Dermis microvascular lymphatic vessel endothelial cell (primary cell): ENCODE measurements around the gene IQGAP2. TPM values are rescaled to one million over a fixed set of nuclear protein-coding genes. Genes with fewer than 3 reads are reported as not detected.
A peak's percentile ranks its signal among the peaks of the same experiment; 100 is the strongest.

Experiments used
- DNase-seq, 2 donors: peaks; one replicate each; pipeline versions ENCODE4 v3.0.0 to v3.0.0-alpha.2; 2010; ENCODE audit warnings: low read depth in 2 of 2
- total RNA-seq: library from RNA; depleted of rRNA; stranded (reverse); fragments of >200 nt; gene quantifications from 2 replicates; pipeline ENCODE4 v1.2.1, GENCODE V29; 2014

The IQGAP2 gene
- total RNA-seq, 1 donor from 2014 or later: 1.8 TPM

- no peak for DNase-seq
Observed at GRCh38 chr5:76560952-76561891, 158.1 kb downstream of the IQGAP2 start.

GRCh38 chr5:76561959-76562358 is 158.9 kb downstream of the IQGAP2 start:
- no peak for DNase-seq

- no peak for DNase-seq
Observed at GRCh38 chr5:76565009-76565408, 161.9 kb downstream of the IQGAP2 start.

GRCh38 chr5:76570153-76570552 is 167.1 kb downstream of the IQGAP2 start:
- DNase-seq: no peak

- DNase-seq: no peak
Observed at GRCh38 chr5:76571559-76571958, 168.5 kb downstream of the IQGAP2 start.

- DNase-seq: no peak
Observed at GRCh38 chr5:76576450-76576849, 173.4 kb downstream of the IQGAP2 start.

- no peak for DNase-seq
Observed at GRCh38 chr5:76576996-76577395, 173.9 kb downstream of the IQGAP2 start.

GRCh38 chr5:76579166-76579937 is 176.3 kb downstream of the IQGAP2 start:
- no peak for DNase-seq

- no peak for DNase-seq
Observed at GRCh38 chr5:76580981-76581380, 177.9 kb downstream of the IQGAP2 start.

- no peak for DNase-seq
Observed at GRCh38 chr5:76582230-76583162, 179.4 kb downstream of the IQGAP2 start.

GRCh38 chr5:76583163-76584047 is 180.3 kb downstream of the IQGAP2 start:
- DNase-seq: peak in 1 of 2 donors; percentile 33

GRCh38 chr5:76585783-76586217 is 182.7 kb downstream of the IQGAP2 start:
- no peak for DNase-seq

- DNase-seq: no peak
Observed at GRCh38 chr5:76586531-76586930, 183.4 kb downstream of the IQGAP2 start.

- no peak for DNase-seq
Observed at GRCh38 chr5:76590027-76590426, 186.9 kb downstream of the IQGAP2 start.

GRCh38 chr5:76591366-76591765 is 188.3 kb downstream of the IQGAP2 start:
- DNase-seq: no peak

- no peak for DNase-seq
Observed at GRCh38 chr5:76592692-76593091, 189.6 kb downstream of the IQGAP2 start.

GRCh38 chr5:76594107-76594506 is 191.0 kb downstream of the IQGAP2 start:
- DNase-seq: no peak

GRCh38 chr5:76595755-76596481 is 192.8 kb downstream of the IQGAP2 start:
- DNase-seq: no peak

- DNase-seq: no peak
Observed at GRCh38 chr5:76598531-76598930, 195.4 kb downstream of the IQGAP2 start.

- DNase-seq: no peak
Observed at GRCh38 chr5:76600716-76601115, 197.6 kb downstream of the IQGAP2 start.
